KOPT-K1 (cell line): ENCODE data around the gene PKNOX2.

ENCODE experiments used
- H3K27ac ChIP-seq: fragments of 200-600 bp; sonication (generic); 2 replicates; pipeline ENCODE4 v1.5.1; 2016; ENCODE audit warnings: antibody characterized with exemption, mild to moderate bottlenecking, low read depth, low read length; ENCODE audit not compliant: poor library complexity, severe bottlenecking
- H3K36me3 ChIP-seq: fragments of 200-600 bp; sonication (generic); 2 replicates; pipeline ENCODE4 v1.5.1; 2017; ENCODE audit warnings: antibody characterized with exemption, mild to moderate bottlenecking, low read length, moderate library complexity; ENCODE audit not compliant: insufficient read depth
- H3K9me3 ChIP-seq: fragments of 200-600 bp; sonication (generic); 2 replicates; pipeline ENCODE4 v1.5.1; 2017; ENCODE audit warnings: antibody characterized with exemption, low read length, mild to moderate bottlenecking; ENCODE audit not compliant: insufficient read depth, poor library complexity, severe bottlenecking

The PKNOX2 gene

DNA sequence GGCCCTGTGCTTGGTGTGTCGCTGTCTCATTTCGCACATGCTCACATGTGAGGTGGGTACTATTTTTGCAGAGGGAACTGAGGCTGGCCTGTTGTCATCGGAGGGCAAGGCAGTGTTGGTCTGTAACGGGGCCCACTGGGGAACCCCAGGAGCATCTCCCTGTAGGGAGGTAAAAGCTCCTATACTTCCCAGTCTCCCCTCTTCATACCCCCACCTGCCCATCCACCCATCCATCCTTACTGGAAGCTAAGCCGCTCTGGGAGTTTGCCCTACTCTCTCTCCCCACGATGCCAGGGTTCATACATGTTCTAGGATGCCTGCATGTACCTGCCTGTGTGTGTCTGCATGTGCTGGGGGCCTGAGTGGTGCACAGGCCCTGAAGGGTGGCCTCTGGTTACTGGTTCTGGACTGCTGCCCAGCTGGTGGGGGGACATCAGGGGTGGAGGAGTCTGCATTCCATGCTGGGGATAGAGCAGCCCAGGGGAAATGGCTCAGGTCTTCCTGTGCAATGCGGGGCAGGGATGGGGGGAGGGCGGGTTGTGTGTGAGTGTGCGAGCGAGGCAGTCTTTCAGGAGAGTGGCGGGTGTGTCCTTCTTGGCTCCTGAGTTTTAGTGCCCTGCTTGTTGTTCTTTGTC is 77.7 kb downstream of the PKNOX2 start:
- no peaks in the 10 kb centered on the region for H3K36me3 ChIP-seq

DNA sequence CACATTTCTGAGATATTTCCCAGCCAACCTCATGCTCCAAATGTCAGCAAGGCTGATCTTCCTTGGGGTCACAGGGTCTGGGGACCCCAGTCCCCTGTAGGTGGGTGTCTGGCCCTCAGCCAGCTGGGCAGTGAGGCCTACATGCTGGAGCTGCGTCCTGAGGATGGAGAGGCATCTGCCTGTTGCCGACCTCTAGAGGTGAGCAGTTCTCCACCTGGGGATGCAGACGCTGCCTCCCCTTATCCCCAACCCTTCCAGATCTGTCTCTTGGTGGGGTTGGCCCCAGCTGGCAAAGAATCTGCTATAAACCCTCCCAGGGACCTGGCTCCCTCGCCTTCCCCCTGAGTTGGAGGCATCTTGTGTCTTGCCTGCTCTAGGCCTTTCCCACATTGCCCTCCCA is 79.6 kb downstream of the PKNOX2 start:
- no peaks in the 10 kb centered on the region for H3K36me3 ChIP-seq
- no peaks in the 10 kb centered on the region for H3K9me3 ChIP-seq
- H3K27ac ChIP-seq, result no peak overlapping the region

More for the DNA sequence above, 77.7 kb downstream of the PKNOX2 start:
- Histone ChIP-seq H3K9me3 (no peaks in the 10 kb centered on the region), H3K27ac (no peak overlapping the region)

DNA sequence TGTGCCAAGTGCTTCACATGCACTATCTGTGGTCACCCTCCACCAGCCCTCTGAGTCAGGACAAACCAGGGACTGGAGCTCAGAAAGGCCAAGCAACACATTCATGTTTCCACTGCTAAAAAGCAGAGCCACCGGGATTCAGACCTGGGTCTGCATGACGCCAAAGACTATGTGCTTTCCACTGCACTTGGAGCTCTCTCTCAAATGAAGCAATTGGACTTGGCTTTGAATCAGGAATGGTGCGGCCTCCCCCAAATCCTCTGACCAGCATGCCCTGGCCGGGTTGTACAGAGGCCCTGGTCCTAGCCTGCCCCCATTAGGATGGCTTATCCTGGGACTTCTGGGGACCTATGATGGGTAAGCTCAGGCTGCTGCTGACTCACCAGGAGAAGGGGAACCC is 80.7 kb downstream of the PKNOX2 start:
- Histone ChIP-seq H3K36me3 (no peaks in the 10 kb centered on the region), H3K27ac (no peak overlapping the region), H3K9me3 (no peaks in the 10 kb centered on the region)

DNA sequence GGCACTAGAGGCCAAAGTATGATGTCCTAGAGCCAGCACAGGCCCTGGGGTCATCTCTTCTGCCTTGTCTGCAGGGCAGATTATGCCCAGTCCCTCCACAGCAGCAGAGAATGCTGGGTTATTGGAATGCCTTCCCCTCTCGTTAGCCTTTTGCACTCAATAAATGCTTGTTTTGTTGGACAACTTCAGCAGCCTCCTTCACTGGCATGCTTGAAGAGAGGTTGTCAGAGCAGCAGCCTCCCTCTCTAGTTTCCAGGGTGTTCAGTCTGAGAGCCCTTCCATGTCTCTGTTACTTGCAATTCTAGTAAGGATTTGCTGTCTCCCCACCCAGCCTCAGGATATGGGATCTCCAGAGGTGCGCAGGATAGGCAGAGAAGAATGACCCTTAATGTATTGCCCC is 82.9 kb downstream of the PKNOX2 start:
- H3K9me3 ChIP-seq, result no peaks in the 10 kb centered on the region
- H3K36me3 ChIP-seq, result no peaks in the 10 kb centered on the region
- no peak overlapping the region for H3K27ac ChIP-seq

DNA sequence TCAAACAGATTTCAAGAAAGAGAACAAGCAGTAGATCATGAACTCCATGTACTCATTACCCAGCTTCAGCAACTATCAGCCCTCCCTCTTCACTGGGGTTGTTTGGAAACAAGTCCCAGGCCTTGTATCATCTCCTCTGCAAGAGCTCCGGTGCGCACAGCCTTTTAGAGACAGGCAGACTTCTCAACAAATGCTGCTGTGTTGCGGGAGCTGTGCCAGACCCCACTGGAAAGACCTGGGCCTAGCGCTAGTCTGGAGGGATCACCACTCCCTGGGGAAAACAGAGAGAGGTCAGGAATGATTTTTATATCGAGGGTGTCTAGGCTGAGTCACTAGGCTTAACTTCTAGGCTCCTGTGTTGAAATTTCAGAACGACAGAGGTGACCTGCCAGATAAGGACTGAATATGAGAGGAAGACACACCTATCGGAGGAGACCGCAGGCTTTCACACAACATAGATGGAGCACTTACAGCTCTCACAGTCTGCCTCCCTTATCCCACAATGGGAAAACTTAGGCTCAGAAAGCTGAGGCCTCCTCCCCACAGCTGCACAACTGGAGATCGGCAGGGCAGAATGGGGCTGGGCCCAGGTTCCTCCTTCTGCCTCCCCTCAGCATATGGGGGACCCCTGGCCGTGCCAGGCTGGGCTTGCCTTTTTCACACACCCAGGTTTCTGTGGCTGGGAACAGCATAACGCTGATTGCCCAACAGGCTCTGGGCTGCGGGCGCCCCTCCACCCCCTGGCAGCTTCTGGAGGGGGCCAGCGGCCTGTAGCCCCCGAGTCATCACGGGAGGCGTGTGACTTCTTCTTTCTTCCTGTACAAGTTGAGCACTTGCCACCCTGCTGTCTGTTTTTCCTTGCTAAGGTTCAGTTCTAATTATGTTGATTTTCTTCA is 86.0 kb downstream of the PKNOX2 start:
- no peaks in the 10 kb centered on the region for H3K9me3 ChIP-seq
- no peak overlapping the region for H3K27ac ChIP-seq
- no peaks in the 10 kb centered on the region for H3K36me3 ChIP-seq

DNA sequence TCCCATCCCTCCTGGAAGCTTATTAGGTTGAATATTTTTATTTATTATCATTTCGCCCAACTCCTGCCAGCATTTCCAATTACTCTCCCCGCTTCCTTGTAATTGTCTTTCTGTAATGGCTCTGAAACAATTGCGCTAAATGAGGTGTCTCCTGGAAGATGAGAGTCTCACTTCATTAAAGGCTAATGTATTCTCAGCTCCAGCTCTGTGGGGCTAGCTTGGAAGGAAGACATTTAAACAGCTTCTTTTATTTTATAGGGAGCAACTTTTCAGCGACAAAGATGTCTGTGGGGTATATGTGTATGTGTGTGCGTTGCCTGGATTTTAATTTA is 86.6 kb downstream of the PKNOX2 start:
- no peak overlapping the region for H3K27ac ChIP-seq
- no peaks in the 10 kb centered on the region for H3K36me3 ChIP-seq
- H3K9me3 ChIP-seq, result no peaks in the 10 kb centered on the region

DNA sequence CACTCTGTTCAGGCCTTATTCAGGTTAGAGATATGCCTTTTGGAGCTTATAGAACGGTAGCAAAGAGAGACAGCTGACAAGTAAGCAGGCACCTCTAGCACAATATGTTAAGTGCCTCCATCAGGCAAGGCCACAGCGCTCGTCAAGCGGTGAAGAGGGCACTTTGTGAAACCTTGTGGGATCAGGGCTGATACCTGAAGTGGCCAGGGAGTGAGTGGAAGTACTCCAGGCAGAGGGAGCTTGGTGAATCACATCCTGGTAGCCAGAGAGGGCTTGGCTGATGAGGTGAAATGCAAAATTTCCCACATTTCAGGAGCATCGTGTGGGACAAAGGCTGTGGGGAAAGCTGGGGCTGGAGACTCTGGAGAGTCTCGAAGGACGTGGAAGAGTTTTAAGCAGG is 87.4 kb downstream of the PKNOX2 start:
- Histone ChIP-seq H3K36me3 (no peaks in the 10 kb centered on the region), H3K9me3 (no peaks in the 10 kb centered on the region), H3K27ac (no peak overlapping the region)

DNA sequence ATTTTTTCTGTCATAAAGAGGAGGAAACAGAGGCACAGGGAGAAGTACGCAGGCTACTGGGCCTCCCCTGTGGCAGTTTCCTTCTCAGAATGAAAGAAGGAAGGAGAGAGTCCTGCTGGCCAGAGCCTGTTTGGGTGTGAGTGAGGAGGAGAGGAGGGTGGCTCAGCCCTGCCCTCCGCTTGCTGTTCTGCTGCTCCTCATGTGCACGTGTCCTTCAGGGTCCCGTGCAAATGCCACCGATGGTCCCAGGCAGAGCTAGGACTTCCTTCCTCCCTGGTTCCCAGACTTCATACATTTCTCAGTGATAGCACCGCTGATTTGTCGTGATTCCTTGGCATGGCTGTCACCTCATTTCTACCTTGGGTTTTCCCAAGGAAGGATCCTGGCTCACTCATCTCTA is 88.7 kb downstream of the PKNOX2 start:
- H3K9me3 ChIP-seq, result no peaks in the 10 kb centered on the region
- no peak overlapping the region for H3K27ac ChIP-seq
- no peaks in the 10 kb centered on the region for H3K36me3 ChIP-seq

DNA sequence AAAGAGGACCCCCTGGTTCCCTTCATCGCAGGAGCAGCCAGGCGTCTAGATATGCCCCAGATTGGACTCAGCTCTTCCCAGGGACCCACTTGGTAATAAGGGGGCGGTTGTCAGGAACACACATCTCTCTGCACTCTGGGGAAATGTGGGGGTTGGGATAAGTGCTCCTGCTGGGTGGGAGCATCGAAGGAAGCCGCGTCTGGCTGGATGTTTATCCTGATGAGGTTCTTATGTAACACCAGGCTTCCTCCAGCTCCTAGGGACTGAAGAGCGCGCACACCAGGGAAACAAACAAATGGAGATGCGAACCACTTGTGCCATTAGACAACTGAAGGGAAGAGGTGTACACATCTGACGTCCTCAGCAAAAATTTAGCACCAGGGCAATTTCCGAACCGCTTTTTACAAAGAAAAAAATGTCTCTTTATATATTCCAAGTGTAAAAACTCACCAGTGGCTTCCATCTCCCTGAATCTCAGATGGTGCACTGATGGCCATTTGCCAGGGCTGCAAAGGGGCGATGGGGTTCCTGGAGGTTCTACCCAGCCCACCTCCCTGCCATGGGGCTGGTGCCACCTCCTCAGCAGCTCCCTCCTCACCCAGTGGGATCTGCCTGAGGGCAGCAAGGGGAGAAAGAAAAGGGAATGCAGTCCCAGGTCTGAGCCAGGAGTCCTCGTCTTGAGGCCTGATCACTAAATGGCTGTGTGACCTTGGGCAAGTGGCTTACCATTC is 89.4 kb downstream of the PKNOX2 start:
- H3K36me3 ChIP-seq, result no peaks in the 10 kb centered on the region
- no peak overlapping the region for H3K27ac ChIP-seq
- H3K9me3 ChIP-seq, result no peaks in the 10 kb centered on the region

DNA sequence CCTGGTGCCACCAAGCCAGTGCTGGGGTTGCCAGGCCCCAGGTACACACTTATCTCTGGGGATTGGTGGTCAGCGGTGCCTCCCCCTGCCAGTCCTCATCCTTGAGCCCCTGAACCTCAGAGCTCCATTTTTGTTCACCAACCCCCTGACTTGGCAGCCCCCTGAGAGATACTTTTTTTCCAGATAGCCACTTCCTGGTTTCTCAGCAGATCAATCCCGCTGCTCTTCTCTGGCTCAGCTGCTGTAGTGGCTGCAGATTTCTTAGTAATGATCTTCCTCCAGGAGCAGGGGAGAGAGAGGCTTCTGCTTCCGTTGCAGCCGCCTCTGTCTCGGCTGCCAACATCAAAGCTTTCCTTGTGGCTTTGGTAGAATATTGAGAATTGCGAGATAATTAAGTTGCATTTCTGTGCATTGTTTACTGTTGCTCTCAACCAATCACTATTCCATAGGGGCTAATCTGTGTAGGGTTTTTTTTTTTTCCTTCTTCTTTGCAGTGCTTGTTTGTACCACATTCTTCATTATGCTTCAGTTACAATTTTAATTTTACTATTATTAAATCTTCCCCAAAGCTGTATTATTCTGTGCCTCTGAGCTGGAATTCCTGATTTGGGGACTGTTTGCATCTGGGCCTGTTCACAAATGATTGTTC is 92.1 kb downstream of the PKNOX2 start:
- Histone ChIP-seq H3K27ac (no peak overlapping the region), H3K36me3 (no peaks in the 10 kb centered on the region), H3K9me3 (no peaks in the 10 kb centered on the region)

DNA sequence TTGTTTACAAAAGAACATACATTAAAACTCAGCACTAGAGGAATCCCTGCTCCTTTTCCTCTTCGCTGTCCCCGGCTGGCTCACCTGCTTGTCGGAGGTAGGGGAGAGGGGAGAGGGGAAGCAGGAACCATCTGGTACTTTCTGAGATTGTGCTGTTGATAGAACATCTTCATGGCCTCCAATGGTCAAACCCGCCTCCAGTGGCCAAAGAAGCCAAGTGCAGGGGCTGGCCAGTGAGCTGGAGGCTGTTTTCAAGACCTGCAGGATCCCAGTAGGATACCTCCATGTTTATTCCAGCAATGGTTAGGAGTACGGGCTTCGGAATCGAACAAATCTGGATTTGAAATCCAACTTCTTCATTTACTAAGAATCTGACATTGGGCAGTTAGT is 92.6 kb downstream of the PKNOX2 start:
- no peak overlapping the region for H3K27ac ChIP-seq
- H3K9me3 ChIP-seq, result no peaks in the 10 kb centered on the region
- no peaks in the 10 kb centered on the region for H3K36me3 ChIP-seq

DNA sequence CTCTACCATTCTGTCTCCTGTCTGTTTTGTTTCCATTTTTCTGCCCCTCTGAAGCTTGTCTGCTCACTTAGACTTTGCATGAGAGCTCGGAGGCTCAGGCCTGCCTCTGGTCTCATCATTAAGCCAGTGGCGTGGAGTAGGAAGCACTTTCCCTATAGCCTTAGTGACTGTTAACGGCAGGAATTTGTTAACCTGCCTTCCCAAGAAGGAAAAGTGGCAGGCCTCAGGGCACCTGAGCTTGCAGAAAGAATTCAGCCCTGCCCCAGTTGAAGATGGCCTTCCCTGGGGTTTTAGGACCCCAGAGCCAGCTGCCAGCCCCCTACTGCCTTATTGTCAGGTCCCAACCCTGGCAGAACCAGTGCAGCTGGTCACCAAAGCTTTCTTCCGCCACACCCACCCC is 93.2 kb downstream of the PKNOX2 start:
- no peaks in the 10 kb centered on the region for H3K9me3 ChIP-seq
- H3K27ac ChIP-seq, result no peak overlapping the region
- H3K36me3 ChIP-seq, result no peaks in the 10 kb centered on the region

DNA sequence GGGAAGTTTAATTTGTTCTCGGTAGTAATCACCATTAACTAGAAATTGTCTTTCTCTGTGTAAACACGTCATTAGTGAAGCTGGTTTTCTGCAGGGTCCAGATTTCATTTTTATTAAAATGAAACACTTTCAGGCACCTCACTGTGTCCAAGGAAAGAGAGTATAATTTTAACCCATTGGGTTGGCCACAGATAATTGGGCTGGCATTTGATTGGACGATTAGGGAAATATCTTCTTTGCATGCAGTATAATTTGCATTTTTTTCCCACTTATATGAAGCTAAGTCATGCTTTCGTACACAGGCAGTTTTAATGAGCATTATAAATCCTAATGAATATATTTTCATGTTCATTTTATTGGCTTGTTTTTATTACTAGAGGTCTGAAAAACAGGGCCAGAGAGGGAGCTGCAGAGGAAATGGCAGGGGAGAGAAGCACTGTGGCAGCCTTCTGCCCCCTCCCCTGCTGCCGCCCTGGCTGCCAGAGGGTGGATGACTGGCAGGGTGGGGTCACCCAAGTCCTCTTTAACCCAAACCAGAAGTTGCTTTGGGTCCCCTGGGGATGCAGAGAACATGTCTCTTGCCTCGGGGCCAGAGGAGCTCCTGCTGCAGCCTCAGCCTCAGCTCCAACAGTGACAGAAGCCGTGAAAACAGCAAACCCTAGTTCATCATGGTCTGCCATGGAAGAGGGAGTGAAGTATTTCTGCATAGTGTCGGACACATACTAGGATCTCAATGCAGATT is 93.9 kb downstream of the PKNOX2 start:
- Histone ChIP-seq H3K27ac (no peak overlapping the region), H3K36me3 (no peaks in the 10 kb centered on the region), H3K9me3 (no peaks in the 10 kb centered on the region)

DNA sequence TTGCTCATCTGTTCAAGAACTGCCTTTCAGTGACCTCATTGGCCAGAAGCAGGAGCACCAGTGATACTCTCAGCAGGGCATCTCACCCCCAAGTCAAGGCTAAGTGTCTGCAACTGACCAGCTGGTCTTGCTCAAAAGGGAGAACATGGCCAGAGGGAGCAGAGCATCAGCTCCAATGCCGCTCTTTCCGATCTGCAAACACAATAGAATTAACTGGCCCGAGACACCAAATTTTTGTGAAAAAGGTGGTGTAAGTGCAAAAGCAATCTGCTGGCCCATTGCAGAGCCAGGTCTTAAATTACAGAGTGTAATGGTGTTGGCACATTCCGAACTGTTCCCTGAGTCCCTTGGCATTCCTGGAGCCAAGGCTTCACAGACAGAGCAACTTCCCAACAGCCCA is 97.0 kb downstream of the PKNOX2 start:
- Histone ChIP-seq H3K27ac (no peak overlapping the region), H3K9me3 (no peaks in the 10 kb centered on the region), H3K36me3 (no peaks in the 10 kb centered on the region)
